DMS53 treated with DMSO at 0.1 percent for 48 hours (cell line): ENCODE results near the gene MARCKSL1.
"Not testable (repeated sequence)": the region's sequence is repeated elsewhere in the genome, so short reads cannot be mapped to it uniquely, and the experiment has no call there.

Experiments used
- DNase-seq: peaks from one replicate; lab custom pipeline; 2025; ENCODE audit not compliant: unreplicated experiment; lab: John Stamatoyannopoulos, UW

MARCKSL1 gene

DNA sequence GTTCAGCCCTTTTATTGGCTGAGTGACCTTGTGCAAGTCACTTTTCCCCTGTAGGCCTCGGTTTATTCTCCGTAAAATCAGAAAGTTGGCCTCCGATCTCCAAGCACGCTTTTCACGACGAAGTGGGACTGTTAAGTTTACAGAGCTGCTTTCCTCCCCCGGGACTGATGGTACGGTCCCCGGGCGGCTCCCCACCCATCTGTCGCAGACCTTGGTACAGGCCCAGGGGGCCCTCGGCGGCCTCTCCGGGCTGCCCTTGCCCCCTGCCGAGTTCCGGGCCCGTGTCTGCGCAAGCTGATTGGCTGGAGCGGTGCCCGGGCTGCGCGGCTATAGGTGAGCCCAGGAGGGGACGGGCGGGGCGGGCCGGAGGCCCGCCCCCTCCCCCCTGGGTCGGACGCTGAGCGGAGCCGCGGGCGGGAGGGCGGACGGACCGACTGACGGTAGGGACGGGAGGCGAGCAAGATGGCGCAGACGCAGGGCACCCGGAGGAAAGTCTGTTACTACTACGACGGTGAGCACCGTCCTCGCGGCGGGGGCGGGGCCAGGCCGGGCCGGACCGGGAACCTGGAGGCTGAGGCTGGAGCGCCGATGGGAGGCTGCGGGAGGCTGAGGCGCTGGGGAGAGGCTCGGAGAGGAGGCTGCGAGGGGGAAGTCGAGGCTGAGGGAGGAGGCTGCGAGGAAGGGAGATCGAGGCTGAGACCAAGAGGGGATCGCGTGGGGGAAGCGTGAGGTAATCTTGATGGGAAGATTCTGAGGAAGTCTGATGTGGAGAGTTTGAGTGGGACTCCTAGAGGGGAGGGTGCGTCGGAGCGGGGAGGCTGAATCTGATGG lies 44.1 kb downstream of the MARCKSL1 start, which contains the start of gene HDAC1:
Gene HDAC1 (plus strand): TSS at position 376 of the 831 bp plus-strand sequence. CDS start 87 bp downstream, at position 463.
- peak; percentile 94 for DNase-seq

DNA sequence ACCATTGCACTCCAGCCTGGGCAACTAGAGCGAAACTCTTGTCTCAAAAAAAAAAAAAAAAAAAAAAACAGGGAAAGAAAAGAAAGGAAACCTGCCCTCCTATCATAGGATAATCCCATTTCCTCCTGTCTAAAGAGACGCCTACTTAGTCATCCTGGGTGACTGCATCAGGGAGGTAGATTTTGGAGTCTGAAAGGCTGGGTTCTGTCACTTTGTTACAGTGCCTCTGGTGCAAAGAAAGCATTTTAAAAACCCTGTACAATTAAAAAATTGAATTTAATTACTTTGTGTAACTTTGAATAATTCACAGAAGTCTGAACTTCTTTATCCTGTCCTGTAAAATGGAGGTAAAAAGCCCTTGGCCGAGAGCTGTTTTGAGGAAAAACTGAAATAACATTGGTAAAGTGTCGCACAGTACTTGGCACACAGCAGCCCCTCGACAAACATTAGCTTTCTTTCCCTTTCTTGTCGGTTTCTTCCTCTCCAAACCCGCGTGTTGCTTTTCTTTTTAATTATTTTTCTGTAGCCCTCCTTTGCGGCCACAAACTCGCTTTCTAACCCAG lies 44.8 kb downstream of the MARCKSL1 start:
- peak; percentile 69 for DNase-seq

DNA sequence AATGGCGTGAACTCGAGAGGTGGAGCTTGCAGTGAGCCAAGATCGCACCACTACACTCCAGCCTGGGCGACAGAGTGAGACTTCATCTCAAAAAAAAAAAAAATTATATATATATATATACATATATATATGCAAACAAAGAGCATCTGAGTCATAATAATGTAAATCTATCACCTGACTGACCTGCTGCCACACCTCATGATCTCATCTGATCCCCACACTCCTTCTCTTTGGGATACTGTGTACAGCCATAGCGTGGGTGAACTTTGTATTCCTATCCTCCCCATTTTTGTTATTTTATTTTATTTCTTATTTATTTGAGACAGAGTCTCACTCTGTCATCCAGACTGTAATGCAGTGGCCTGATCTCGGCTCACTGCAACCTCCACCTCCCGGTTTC lies 46.8 kb downstream of the MARCKSL1 start:
- peak; percentile 21 for DNase-seq

DNA sequence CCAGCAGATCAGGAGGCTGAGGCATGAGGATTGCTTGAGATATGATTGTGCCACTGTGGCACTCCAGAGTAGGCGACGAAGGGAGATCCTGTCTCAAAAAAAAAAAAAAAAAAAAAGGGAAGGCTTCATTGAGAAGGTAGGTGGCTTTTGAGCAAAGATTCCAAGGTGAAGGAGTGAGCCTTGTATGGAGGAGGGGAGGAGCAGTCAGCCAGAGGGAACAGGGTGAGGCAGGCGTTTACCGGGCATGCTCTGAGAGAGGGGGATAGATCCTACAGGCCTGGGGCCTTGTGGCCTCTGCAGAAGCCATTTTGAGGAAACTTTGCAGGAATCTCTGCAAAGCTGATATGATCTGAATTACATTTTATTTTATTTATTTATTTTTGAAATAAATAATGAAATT lies 49.3 kb downstream of the MARCKSL1 start:
- DNase-seq, result no peak

DNA sequence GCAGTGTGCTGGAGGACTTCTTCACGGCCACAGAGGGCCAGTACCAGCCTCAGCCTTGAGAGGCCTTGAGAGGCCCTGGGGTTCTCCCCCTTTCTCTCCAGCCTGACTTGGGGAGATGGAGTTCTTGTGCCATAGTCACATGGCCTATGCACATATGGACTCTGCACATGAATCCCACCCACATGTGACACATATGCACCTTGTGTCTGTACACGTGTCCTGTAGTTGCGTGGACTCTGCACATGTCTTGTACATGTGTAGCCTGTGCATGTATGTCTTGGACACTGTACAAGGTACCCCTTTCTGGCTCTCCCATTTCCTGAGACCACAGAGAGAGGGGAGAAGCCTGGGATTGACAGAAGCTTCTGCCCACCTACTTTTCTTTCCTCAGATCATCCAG lies 50.4 kb downstream of the MARCKSL1 start:
- DNase-seq, result no peak

DNA sequence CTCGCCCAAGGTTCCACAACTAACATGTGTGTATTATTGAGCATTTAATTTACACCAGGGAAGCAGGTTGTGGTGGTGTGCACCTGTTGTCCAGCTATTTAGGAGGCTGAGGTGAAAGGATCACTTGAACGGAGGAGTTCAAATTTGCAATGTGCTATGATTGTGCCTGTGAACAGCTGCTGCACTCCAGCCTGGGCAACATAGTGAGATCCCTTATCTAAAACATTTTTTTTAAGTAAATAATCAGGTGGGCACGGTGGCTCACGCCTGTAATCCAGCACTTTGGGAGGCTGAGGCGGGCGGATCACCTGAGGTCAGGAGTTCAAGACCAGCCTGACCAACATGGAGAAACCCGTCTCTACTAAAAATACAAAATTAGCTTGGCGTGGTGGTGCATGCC lies 51.3 kb downstream of the MARCKSL1 start:
- not testable (repeated sequence) for DNase-seq
